Measurements from ENCODE around the gene ADGRD2.

DNA sequence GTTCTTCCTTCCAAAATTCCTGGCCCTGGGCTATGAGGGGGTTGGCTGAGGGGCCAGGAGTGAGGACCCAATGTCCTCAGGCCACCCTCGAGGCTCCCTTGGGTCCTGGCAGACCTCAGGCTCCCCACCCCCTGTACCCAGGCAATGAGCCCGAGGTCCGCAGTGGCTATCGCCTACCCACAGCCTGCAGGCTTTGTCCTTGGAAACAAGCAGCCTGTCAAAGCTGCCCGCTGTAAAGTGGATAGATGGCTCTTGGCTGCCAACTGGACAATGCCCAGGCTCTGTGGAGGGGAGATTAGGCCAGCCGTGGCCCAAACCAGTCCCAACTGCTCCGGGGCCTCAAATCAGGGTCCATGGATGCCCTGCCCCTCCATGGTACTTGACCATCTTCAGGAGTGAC, 2.2 kb upstream of the ADGRD2 start:
- TF ChIP-seq, protein P1, sequence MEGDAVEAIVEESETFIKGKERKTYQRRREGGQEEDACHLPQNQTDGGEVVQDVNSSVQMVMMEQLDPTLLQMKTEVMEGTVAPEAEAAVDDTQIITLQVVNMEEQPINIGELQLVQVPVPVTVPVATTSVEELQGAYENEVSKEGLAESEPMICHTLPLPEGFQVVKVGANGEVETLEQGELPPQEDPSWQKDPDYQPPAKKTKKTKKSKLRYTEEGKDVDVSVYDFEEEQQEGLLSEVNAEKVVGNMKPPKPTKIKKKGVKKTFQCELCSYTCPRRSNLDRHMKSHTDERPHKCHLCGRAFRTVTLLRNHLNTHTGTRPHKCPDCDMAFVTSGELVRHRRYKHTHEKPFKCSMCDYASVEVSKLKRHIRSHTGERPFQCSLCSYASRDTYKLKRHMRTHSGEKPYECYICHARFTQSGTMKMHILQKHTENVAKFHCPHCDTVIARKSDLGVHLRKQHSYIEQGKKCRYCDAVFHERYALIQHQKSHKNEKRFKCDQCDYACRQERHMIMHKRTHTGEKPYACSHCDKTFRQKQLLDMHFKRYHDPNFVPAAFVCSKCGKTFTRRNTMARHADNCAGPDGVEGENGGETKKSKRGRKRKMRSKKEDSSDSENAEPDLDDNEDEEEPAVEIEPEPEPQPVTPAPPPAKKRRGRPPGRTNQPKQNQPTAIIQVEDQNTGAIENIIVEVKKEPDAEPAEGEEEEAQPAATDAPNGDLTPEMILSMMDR (IDR thresholded peaks at IDR 0.05) = no peak
- no peak for TF ChIP-seq POLR2A (IDR thresholded peaks at IDR 0.05)
